Fibroblast of villous mesenchyme (primary cell): ENCODE results near the gene MFAP3L. TPM values are rescaled to one million over a fixed set of nuclear protein-coding genes. Genes with fewer than 3 reads are reported as not detected.

Experiments
- DNase-seq: peaks from one replicate; pipeline ENCODE4 v3.0.0-alpha.2; 2010; ENCODE audit warnings: low read depth
- H3K4me3 ChIP-seq: 2 replicates; pipeline ENCODE4 v1.5.1; 2011; ENCODE audit warnings: low read depth, mild to moderate bottlenecking, low read length
- CTCF ChIP-seq: IDR thresholded peaks from 2 replicates; pipeline ENCODE4 v1.5.1; 2012; ENCODE audit warnings: low read depth, mild to moderate bottlenecking, low read length; ENCODE audit not compliant: insufficient read depth
- total RNA-seq: library from RNA; depleted of rRNA; stranded (reverse); fragments of >200 nt; gene quantifications from 2 replicates; pipeline ENCODE4 v1.2.3, GENCODE V29; 2012

Gene MFAP3L
- total RNA-seq, 1 donor: 0.86 TPM

GRCh38 chr4:170011921-170012628, 14.1 kb downstream of the MFAP3L start:
- H3K4me3 ChIP-seq: no peak overlapping the region
- no peak for TF ChIP-seq CTCF

DNA sequence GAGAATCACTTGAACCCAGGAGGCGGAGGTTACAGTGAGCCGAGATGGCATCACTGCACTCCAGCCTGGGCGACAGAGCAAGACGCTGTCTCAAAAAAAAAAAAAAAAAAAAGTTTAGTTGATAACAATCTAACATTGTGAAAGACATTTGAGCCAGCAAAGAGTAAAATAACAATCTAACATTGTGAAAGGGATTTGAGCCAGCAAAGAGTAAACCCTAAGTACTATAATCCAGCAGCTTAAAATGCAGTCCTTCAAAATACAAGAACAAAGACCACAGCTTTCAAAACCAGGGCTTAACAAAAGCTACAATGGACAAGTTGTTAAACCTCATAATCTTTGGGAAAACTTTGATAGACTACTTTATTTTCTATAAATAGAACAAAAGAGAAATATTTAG, 16.9 kb downstream of the MFAP3L start:
- no peak for DNase-seq
- TF ChIP-seq CTCF: no peak
- H3K4me3 ChIP-seq: no peak overlapping the region

More at GRCh38 chr4:170011921-170012628, 14.1 kb downstream of the MFAP3L start:
- DNase-seq: no peak

DNA sequence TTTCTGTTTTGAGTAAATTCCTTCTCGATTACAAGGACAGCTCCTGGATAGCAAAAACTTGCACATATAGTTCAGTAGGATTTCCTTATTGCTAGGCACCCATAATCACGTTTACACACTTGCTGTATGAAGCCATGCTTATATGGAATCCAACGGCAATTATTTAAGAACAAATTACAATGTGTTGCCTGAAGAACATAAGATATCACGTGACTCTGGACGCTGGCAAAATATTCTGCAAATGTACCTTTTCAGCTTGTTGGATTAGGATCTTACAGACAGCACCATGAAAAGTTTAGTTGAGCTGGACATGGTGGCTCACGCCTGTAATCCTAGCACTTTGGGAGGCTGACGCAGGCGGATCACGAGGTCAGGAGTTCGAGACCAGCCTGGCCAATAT, 17.4 kb downstream of the MFAP3L start:
- no peak overlapping the region for H3K4me3 ChIP-seq
- no peak for TF ChIP-seq CTCF
- no peak for DNase-seq

DNA sequence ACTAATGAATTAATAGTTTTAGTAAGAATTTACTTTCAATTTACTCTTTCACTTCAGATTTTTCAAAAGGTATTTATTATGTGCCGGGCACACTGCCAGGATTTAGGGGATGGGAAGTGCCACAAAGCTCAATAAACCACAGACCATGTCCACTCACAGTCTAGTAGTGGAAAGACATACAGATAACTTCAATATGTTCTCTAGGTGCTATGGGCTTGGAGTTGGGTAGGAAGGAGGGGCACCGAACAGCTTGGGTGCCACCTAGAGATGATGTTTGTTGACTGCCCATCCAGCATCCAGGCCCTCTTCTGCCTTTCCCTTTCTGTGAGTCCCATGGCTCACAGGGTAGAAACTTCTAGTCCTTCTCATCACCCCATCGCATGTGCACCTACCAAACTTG, 17.8 kb downstream of the MFAP3L start:
- TF ChIP-seq CTCF: no peak
- no peak overlapping the region for H3K4me3 ChIP-seq
- no peak for DNase-seq

GRCh38 chr4:170007113-170007512, 19.1 kb downstream of the MFAP3L start:
- no peak for DNase-seq
- H3K4me3 ChIP-seq: no peak overlapping the region
- TF ChIP-seq CTCF: no peak

DNA sequence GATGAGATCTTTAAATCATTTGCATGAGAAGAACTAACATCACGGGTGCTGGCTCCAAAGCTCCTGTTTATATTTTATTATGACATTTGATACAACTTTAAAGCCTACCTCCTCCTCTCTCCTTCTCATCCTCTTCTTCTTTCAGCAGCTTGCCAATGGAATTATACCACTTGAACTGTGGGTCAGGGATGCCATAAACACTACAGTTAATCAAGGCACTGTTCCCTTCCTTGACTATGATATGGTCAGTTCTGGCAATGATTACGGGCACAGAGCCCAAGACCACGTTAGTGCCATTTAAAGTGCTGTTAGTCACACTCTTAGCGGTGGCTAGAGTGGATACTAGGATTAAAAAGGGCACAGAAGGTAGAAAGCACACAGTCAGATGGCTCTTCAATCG, 20.7 kb downstream of the MFAP3L start:
- no peak for TF ChIP-seq CTCF
- no peak for DNase-seq
- no peak overlapping the region for H3K4me3 ChIP-seq
